Calu3 (cell line): ENCODE data around the gene FN3K. TPM values are rescaled to one million over a fixed set of nuclear protein-coding genes. Genes with fewer than 3 reads are reported as not detected.

ENCODE experiments used
- BruUV-seq: library from RNA; stranded (reverse); fragments of 400-500 nt; replicated peaks from 2 replicates; lab custom pipeline; 2021; lab: Mats Ljungman, UMichigan
- CTCF ChIA-PET: fragments of 300-600 bp; sonication (Branson Sonifier 250); formaldehyde crosslinking; loops from one replicate; lab custom pipeline; 2022; ENCODE audit warnings: antibody characterized with exemption; lab: Charles Lee
- DNase-seq: peaks from one replicate; pipeline ENCODE4 v3.0.0; 2022
- H3K27ac Mint-ChIP-seq: one replicate; pipeline ENCODE4 v1.8.0; 2022; ENCODE audit warnings: mixed read lengths; ENCODE audit not compliant: unreplicated experiment
- H3K27me3 Mint-ChIP-seq: one replicate; pipeline ENCODE4 v1.8.0; 2022; ENCODE audit warnings: mixed read lengths; ENCODE audit not compliant: unreplicated experiment
- H3K36me3 Mint-ChIP-seq: one replicate; pipeline ENCODE4 v1.8.0; 2022; ENCODE audit warnings: mild to moderate bottlenecking, moderate library complexity, mixed read lengths; ENCODE audit not compliant: insufficient read depth, unreplicated experiment
- H3K4me1 Mint-ChIP-seq: one replicate; pipeline ENCODE4 v1.8.0; 2022; ENCODE audit warnings: mild to moderate bottlenecking, low read depth, mixed read lengths; ENCODE audit not compliant: unreplicated experiment
- H3K4me3 Mint-ChIP-seq: one replicate; pipeline ENCODE4 v1.8.0; 2022; ENCODE audit warnings: mild to moderate bottlenecking, low read depth, moderate library complexity, mixed read lengths; ENCODE audit not compliant: unreplicated experiment
- H3K9me3 Mint-ChIP-seq: one replicate; pipeline ENCODE4 v1.8.0; 2022; ENCODE audit warnings: low read depth, mixed read lengths; ENCODE audit not compliant: unreplicated experiment
- CTCF ChIP-seq: fragments of 200-600 bp; IDR thresholded peaks from one replicate; pipeline ENCODE4 v1.8.0; 2022; ENCODE audit warnings: antibody characterized with exemption; ENCODE audit not compliant: unreplicated experiment
- intact Hi-C: fragments of 100-400 bp; cut with micrococcal nuclease; formaldehyde crosslinking; loops from one replicate; pipeline ENCODE4 v1.10.0; 2022; ENCODE audit not compliant: unreplicated experiment
- total RNA-seq: library from RNA; stranded (reverse); gene quantifications from 2 replicates; pipeline ENCODE4 v1.2.3, GENCODE V29; 2022

Gene FN3K
- total RNA-seq, 1 experiment from 2014 or later: 15.5 TPM

GRCh38 chr17:82720204-82720603 is 15.2 kb upstream of the FN3K start:
- Mint-ChIP-seq H3K27ac (no peak overlapping the region), H3K9me3 (no peaks in the 10 kb centered on the region), H3K4me3 (no peak overlapping the region), H3K36me3 (peaks cover 48% of the 10 kb centered on the region), H3K27me3 (no peaks in the 10 kb centered on the region), H3K4me1 (peaks cover 11% of the 10 kb centered on the region)
- BruUV-seq: no TSS peak
- intact Hi-C loops: no loop called here
- no peak for TF ChIP-seq CTCF
- CTCF ChIA-PET: interaction anchor here (0.6 kb wide), 1 partner anchor 12 kb away, joined by 3 read pairs; no protein-coding TSS in a partner anchor
- no peak for DNase-seq

- H3K27me3 Mint-ChIP-seq: no peaks in the 10 kb centered on the region
- H3K4me1 Mint-ChIP-seq: peaks cover 9% of the 10 kb centered on the region
- H3K4me3 Mint-ChIP-seq: no peak overlapping the region
- CTCF ChIA-PET: no interaction called here
- no peak overlapping the region for H3K27ac Mint-ChIP-seq
- no peak for TF ChIP-seq CTCF
- BruUV-seq: no TSS peak
- peaks cover 35% of the 10 kb centered on the region for H3K36me3 Mint-ChIP-seq
- no peaks in the 10 kb centered on the region for H3K9me3 Mint-ChIP-seq
- intact Hi-C loops: no loop called here
- DNase-seq: no peak
These were observed 12.9 kb upstream of the FN3K start for GRCh38 chr17:82722341-82723013.

- H3K27ac Mint-ChIP-seq: no peak overlapping the region
- CTCF ChIA-PET: no interaction called here
- H3K36me3 Mint-ChIP-seq: peaks cover 32% of the 10 kb centered on the region
- no peaks in the 10 kb centered on the region for H3K9me3 Mint-ChIP-seq
- peaks cover under 1% of the 10 kb centered on the region for H3K4me1 Mint-ChIP-seq
- no peak for TF ChIP-seq CTCF
- BruUV-seq: no TSS peak
- intact Hi-C loops: no loop called here
- H3K4me3 Mint-ChIP-seq: no peak overlapping the region
- H3K27me3 Mint-ChIP-seq: no peaks in the 10 kb centered on the region
- no peak for DNase-seq
These were observed 12.1 kb upstream of the FN3K start for GRCh38 chr17:82723169-82723807.

GRCh38 chr17:82726427-82726826 is 9.0 kb upstream of the FN3K start:
- H3K4me1 Mint-ChIP-seq: no peaks in the 10 kb centered on the region
- no peaks in the 10 kb centered on the region for H3K9me3 Mint-ChIP-seq
- H3K36me3 Mint-ChIP-seq: peaks cover 39% of the 10 kb centered on the region
- no peak for DNase-seq
- H3K27me3 Mint-ChIP-seq: no peaks in the 10 kb centered on the region
- intact Hi-C loops: no loop called here
- no TSS peak for BruUV-seq
- no peak overlapping the region for H3K27ac Mint-ChIP-seq
- CTCF ChIA-PET: interaction anchor here (0.6 kb wide), 1 partner anchor 25 kb away, joined by 5 read pairs; no protein-coding TSS in a partner anchor
- no peak for TF ChIP-seq CTCF
- no peak overlapping the region for H3K4me3 Mint-ChIP-seq
